GM18951 (cell line): ENCODE data around the gene BBS12.
A peak's percentile ranks its signal among the peaks of the same experiment; 100 is the strongest.

Source experiments
- POLR2A ChIP-seq: IDR thresholded peaks from 4 replicates; pipeline ENCODE4 v1.6.1; 2011; ENCODE audit warnings: mild to moderate bottlenecking; ENCODE audit not compliant: insufficient read length, insufficient read depth; ENCODE audit errors: extremely low read depth
- in situ Hi-C: fragments of 300-500 bp; cut with MboI; formaldehyde crosslinking; loops from one replicate; pipeline ENCODE4 v1.12.0; 2022; ENCODE audit warnings: low sequenced_read_pairs, mixed read lengths, inconsistent platforms; ENCODE audit not compliant: unreplicated experiment

The BBS12 gene

DNA sequence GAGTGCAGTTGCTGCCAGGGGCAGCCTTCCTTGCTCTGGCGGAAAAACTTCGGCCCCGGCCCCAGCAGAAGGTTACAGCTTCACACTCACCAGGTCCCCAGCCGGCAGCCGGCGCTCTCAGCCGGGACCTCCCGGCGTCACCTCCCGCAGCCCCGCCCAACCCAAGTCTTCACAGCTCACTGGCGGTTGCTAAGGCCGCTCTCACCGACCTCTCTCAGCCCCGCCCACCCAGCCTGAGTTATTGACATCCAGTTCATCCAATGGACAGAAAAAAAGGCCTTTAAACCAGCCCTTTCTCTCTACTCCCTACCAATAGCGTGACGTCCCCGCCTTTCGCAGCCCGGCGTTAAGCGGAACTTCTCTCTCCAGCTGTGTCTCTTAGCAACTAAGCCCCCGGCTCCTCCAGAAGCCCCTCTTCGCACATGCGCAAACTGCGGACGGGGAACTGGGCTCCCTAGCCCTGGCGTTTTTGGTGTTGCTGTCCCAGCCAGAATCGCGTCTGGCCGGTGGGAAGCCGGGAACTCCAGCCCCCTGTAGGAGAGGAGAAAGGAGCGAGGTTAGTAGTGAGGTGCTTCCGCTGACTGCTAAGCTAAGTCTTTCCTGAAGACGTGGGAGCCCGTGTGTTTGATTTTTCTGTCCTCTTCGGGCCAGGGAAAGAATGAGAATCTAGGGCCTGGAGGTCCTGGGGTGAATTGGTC, at the start of gene BBS12:
Gene BBS12, plus strand, starts transcription at position 376 of the 698 bp plus-strand sequence. CDS start 9,189 bp downstream, outside the sequence.
- TF ChIP-seq POLR2A: peak; percentile 32
- in situ Hi-C loops: no loop called here

DNA sequence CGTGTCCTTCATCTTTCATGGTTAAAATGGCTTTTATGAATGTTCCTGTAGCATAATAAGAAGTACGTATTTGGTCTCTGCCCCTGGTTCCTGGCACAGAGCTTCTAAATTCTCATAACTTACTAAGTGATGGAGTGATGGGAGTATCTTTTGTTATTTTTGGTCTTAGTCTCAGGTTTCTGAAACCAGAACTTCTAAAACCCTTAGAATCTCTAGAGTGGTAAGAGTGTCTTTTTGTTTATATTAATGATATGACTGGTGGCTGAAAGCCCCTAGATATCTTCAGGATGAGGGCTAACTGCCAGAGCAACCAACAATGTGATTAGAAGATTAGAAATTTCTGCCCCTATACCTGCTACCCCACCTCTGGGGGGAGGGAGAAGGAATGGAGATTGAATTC, 45.8 kb upstream of the BBS12 start:
- no peak for TF ChIP-seq POLR2A
- in situ Hi-C loops: no loop called here

DNA sequence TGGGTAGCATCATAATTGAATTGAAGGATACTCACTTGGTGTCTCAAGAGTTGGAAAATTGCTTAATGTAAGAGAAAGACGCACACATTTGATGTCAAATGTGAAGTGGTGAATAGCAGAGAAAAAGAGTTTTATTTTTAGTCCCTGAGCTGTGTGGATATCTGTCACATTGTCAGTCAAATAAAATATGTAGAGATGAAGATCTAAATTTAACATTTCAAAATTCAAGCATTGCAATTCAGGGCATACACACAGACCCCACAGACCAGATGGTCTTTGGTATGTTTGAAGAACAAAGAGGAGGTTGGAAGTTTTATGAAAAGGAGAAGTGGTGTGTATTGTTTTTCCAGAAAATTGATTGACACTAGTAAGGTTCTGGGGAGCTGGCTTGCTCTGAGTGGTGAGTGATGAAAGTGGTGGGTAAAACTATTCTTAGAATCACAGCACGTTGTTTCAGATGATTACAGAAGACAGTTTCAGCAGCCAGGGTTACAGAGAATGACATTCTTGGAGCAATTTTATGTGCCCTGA, 44.9 kb upstream of the BBS12 start:
- TF ChIP-seq POLR2A: no peak
- in situ Hi-C loops: no loop called here

DNA sequence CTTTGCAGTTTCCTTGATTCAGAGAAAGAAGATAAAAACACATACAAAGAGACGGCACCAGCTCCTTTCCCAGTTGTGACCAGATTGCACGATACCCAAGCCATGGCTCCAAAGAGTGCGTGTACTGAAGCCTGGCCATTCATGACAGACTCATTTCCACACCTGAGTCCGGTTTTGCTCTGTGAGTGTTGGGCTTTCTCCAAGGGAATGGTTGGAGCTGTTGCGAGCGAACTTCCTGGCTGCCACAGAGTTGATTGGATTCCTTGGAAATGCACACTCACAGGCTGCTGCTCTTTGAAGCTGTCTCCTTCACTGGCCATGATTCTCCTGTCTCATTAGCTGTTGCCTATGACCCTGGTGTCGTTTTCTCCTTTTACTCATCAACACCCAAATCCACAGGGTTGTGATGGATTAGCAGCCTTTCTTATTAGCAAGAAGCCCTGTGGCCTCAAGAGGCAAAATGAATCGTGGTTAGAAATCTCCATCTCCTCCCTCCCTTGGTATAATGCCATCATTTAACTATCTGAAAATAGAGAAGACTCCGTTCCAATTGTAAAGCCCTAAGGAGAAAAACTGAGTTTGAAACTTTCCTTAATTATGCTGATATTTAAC, 43.9 kb upstream of the BBS12 start:
- in situ Hi-C loops: no loop called here
- no peak for TF ChIP-seq POLR2A

DNA sequence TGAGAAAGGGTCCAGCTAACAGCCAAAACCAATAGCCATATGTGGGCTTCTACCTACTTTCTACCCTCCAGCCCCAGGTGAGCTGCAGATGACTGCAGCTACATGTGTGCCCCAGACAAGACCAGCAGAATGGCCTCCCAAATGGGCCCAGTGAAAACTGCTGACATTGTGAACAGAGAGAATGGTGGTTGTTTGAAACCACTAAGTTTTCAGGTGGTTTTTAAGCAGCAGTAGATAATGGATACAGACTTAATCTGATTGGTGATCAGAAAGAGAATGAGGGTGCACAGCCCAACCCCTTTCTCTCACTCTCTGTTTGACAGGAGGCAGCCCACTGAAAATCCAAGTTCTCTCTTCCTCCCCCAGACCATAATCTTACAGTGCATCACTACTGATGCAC, 42.5 kb upstream of the BBS12 start:
- TF ChIP-seq POLR2A: no peak
- in situ Hi-C loops: no loop called here

DNA sequence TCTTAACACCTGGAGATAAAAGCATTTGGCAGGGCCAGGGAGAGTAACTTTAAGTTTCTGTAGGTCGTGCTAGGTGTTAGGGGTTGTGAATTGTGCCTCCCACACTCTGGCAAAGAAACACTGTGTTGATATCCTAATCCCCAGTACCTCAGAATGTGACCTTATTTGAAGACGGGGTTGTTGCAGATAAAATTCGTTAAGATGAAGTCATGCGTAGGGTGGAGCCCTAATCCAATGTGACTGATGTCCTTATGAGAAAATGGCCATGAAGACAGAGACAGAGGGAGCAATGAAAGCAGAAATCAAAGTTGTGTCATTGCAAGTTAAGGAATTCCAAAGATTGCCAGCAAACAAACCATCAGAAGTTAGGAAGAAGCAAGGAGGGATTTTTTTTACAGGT, 40.5 kb upstream of the BBS12 start:
- in situ Hi-C loops: no loop called here
- TF ChIP-seq POLR2A: no peak

DNA sequence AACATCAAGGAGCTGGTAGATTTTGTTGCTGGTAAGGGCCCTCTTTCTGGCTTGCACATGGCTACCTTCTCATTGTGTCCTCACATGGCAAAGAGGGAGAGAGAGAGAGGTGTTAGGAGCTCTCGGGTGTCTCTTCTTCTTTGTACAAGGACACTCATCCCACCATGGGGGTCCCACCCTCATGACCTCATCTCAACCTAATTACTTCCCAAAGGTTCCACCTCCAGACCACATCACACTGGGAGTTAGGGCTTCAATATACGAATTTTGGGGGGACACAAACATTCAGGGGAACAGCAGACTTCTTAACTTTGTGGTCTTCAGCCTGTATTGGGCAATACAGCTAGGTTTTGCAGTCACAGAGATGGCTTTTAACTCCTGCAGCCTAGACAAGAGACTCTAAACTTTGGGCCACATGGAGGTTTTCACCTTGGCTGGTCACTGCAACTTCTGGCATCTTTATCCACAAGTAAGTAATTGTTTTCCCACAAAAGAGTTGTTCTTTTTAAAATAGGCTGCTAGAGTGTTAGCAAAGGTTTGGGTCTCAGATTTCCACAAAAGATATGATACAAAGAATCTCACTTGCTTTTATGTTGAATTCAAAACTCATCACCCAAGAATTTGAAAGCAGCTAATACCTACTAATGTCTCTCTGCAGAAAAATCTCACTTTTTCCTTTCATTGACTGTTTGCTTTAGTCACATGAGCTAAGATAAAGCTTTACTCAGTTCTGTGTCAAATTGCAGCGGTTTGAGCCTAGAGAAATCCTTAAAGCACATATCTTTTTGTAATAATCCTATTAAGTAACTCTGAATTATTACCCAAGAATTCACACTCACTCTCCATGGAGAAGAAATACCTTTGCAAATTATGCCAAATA, 39.6 kb upstream of the BBS12 start:
- no peak for TF ChIP-seq POLR2A
- in situ Hi-C loops: no loop called here

DNA sequence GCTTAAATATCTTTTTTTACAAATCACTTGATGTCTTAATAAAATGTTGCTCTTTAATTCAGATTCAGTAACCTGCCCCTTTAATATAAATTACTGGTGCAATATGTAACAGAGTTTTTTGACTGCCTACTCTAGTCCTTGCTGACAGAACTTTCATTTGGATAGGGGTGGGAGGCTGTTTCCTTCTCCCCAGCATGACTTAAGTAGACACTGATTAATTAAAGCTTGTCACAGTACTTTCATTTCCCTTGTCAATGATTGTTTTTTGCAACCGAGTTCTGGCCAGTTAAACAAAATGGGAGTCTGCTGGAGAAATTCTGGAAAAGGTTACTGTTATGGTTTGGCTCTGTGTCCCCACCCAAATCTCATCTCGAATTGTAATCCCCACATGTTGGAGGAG, 37.3 kb upstream of the BBS12 start:
- no peak for TF ChIP-seq POLR2A
- in situ Hi-C loops: no loop called here

DNA sequence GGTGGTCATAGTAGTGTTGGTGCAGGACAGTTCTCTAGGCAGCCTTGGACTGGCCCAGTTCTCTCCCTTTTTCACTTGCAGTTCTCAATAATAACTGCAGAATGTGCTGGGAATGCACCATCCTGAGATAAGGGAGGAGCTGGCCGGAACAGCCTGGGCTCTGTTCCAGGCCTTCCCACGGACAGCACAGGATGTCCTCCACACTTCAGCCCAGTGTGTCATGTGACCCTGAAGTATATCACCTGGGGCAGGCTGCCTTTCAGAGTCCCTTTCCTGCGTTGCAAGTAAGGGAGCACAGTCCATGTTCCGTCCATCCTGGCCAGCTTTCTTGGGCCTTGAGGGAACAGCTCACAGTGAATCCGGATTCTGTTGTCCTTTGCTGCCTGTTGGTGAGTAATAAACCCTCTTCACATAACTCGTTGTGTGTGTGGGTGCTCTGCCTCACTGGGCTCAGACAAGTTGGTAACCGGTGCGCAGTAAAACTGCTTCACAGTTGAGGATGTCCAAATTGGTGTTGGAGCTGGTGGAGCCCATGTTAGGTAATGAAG, 32.3 kb upstream of the BBS12 start:
- in situ Hi-C loops: no loop called here
- no peak for TF ChIP-seq POLR2A

DNA sequence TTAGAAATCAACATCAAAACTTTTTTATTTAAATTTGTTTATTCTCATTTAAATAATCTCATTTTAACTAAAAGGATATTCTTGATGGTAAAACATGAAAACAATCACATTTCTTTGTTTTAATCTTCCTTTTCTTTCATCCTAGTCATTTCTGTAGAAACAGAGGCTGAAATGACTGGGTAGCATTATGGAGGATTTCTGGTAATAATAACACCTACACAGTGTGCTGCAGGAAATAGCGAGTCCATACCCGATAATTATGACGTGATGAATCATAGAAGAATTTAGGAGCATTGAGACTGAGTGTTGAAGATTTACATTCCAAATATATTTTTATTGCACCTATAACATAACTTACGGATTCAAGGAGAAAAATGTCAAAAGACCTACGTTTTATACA, 31.4 kb upstream of the BBS12 start:
- in situ Hi-C loops: no loop called here
- TF ChIP-seq POLR2A: no peak

DNA sequence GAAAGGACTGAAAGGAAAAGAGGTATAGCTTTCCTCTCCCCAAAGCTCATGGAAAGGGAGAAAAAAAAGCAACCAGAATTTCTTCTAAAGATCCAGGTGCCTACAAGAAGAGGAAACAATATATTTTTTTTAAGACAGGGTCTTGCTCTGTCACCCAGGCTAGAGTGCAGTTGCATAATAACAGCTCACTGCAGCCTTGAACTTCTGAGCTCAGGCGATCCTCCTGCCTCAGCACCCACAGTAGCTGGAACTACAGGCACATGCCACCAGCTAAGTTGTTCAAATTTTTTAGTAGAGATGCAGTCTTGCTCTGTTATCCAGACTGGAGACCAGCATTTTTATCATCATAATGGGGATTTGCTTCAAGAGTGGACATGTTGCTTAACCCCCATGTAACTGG, 30.5 kb upstream of the BBS12 start:
- TF ChIP-seq POLR2A: no peak
- in situ Hi-C loops: no loop called here

DNA sequence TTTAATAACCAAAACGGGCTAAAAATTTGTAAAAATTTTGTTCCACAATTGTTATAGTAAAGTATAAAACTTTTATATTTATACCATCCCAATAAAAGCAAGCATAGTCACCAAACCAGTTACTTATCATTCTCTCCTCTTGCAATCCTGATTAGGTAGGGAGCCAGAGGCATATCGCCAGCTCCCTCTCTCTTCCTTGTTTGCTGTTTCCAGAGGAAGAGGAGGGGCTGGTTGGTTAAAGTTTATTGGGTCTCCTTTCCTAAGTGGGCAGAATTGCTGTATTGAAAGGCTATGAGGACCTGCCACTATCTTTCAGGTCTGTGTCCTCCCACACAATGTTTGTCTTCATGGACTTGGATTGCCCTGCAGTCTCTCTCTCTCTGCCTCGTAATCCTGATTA, 29.6 kb upstream of the BBS12 start:
- no peak for TF ChIP-seq POLR2A
- in situ Hi-C loops: no loop called here

DNA sequence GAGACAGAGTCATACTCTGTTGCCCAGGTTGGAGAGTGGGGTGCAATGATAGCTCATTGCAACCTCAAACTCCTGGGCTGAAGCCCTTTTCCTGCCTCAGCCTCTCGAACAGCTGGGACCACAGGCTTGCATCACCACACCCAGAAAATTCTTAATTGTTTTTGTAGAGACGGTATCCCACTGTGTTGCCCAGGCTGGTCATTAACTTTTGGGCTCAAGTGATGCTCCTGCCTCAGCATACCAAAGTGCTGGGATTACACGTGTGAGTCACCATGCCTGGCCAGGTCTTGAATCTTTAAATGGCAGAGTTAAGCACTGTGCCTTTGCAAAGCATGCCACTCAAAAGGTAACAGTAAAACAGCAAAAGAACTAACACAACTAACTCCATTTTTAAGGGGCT, 28.6 kb upstream of the BBS12 start:
- no peak for TF ChIP-seq POLR2A
- in situ Hi-C loops: no loop called here
